HCT116 (cell line): ENCODE data around the gene CHST11. TPM values are rescaled to one million over a fixed set of nuclear protein-coding genes. Genes with fewer than 3 reads are reported as not detected.

Source experiments
- ATAC-seq: fragments of 200-7000 bp; cut with Tn5 transposase; 2 replicates; pipeline ENCODE4 v1.9.1; 2020; ENCODE audit warnings: mild to moderate bottlenecking, moderate library complexity
- BruUV-seq: library from RNA; stranded (reverse); fragments of 400-500 nt; replicated peaks from 2 replicates; lab custom pipeline; 2021; lab: Mats Ljungman, UMichigan
- CTCF ChIA-PET: fragments of 300-600 bp; sonication (Branson Sonifier 250); formaldehyde crosslinking; loops from one replicate; lab custom pipeline; 2021; ENCODE audit warnings: antibody characterized with exemption; lab: Charles Lee
- POLR2A ChIA-PET: fragments of 300-600, 350-600 bp; sonication (Branson Sonifier 250); formaldehyde crosslinking; loops from one replicate; lab custom pipeline; 2021; ENCODE audit warnings: antibody characterized with exemption; lab: Charles Lee
- RAD21 ChIA-PET, 2 experiments: fragments of 300-600 bp; sonication (Branson Sonifier 250); formaldehyde crosslinking; loops; one replicate each; lab custom pipeline; 2023; ENCODE audit warnings: low total read pairs in 2 of 2; ENCODE audit not compliant: uncharacterized antibody in 2 of 2, unreplicated experiment in 2 of 2, low non-redundant PET in 1 of 2; lab: Charles Lee
- DNase-seq: peaks from one replicate; pipeline ENCODE4 v3.0.0-alpha.2; 2010; ENCODE audit warnings: low read depth, low spot score
- H2AFZ ChIP-seq: fragments of 200-600 bp; shearing (Covaris generic), sonication (generic); 2 replicates; pipeline ENCODE4 v1.6.1; 2017; ENCODE audit warnings: low read depth, mixed run types, mixed read lengths, antibody characterized with exemption, low read length; ENCODE audit not compliant: poor library complexity, severe bottlenecking
- H3K27ac ChIP-seq: 2 replicates; pipeline ENCODE4 v1.5.1; 2012; ENCODE audit warnings: low read depth, low read length
- H3K27me3 ChIP-seq: fragments of 200-600 bp; sonication (generic); 2 replicates; pipeline ENCODE4 v1.6.1; 2016; ENCODE audit warnings: mixed run types, low read length, mixed read lengths; ENCODE audit not compliant: insufficient read depth
- H3K36me3 ChIP-seq, 2 experiments: fragments of 200-500 bp in 1 of 2; fragments of 200-600 bp in 1 of 2; sonication (Bioruptor generic) in 1 of 2; sonication (generic) in 1 of 2; 2 replicates each; pipeline versions ENCODE4 v1.5.1 to v1.6.1; 2014 to 2016; ENCODE audit warnings: low read length in 2 of 2, inconsistent platforms in 1 of 2, mixed read lengths in 1 of 2, mixed run types in 1 of 2; ENCODE audit not compliant: insufficient read depth in 2 of 2, control insufficient read depth in 1 of 2
- H3K4me1 ChIP-seq, 2 experiments: fragments of 200-600 bp in 1 of 2; sonication (generic) in 1 of 2; 2 replicates each; pipeline versions ENCODE4 v1.5.1 to v1.6.1; 2012 to 2017; ENCODE audit warnings: low read length in 2 of 2, inconsistent platforms in 1 of 2, mild to moderate bottlenecking in 1 of 2, mixed read lengths in 1 of 2, mixed run types in 1 of 2, moderate library complexity in 1 of 2; ENCODE audit not compliant: insufficient read depth in 2 of 2, control insufficient read depth in 1 of 2
- H3K4me2 ChIP-seq: fragments of 200-600 bp; sonication (generic); 2 replicates; pipeline ENCODE4 v1.6.1; 2017; ENCODE audit warnings: mixed run types, low read length, mixed read lengths
- H3K4me3 ChIP-seq, 2 experiments: fragments of 200-600 bp in 1 of 2; sonication (generic) in 1 of 2; replicated peaks in 1 of 2; 2 replicates each; pipeline ENCODE4 v1.5.1; 2011 to 2016; ENCODE audit warnings: low read length in 2 of 2, control low read depth in 1 of 2, low read depth in 1 of 2, mild to moderate bottlenecking in 1 of 2, mixed read lengths in 1 of 2, mixed run types in 1 of 2
- H3K79me2 ChIP-seq: fragments of 200-600 bp; sonication (generic); 2 replicates; pipeline ENCODE4 v1.6.1; 2017; ENCODE audit warnings: mild to moderate bottlenecking, mixed run types, low read length, moderate library complexity, mixed read lengths; ENCODE audit not compliant: insufficient read depth
- H3K9ac ChIP-seq: fragments of 200-600 bp; sonication (generic); 2 replicates; pipeline ENCODE4 v1.6.1; 2016; ENCODE audit warnings: low read length, mixed read lengths
- H3K9me2 ChIP-seq: fragments of 200-600 bp; sonication (generic), shearing (Covaris generic); 2 replicates; pipeline ENCODE4 v1.6.1; 2017; ENCODE audit warnings: mixed run types, mild to moderate bottlenecking, moderate library complexity; ENCODE audit not compliant: insufficient read depth
- H3K9me3 ChIP-seq, 2 experiments: fragments of 200-500 bp in 1 of 2; fragments of 200-600 bp in 1 of 2; sonication (Bioruptor generic) in 1 of 2; sonication (generic) in 1 of 2; 2 replicates each; pipeline ENCODE4 v1.6.1; 2014 to 2017; ENCODE audit warnings: low read length in 2 of 2, mixed read lengths in 2 of 2, inconsistent platforms in 1 of 2, low read depth in 1 of 2, mild to moderate bottlenecking in 1 of 2, mixed run types in 1 of 2, moderate library complexity in 1 of 2; ENCODE audit not compliant: control insufficient read depth in 1 of 2, insufficient read depth in 1 of 2
- H4K20me1 ChIP-seq: fragments of 200-600 bp; sonication (generic), shearing (Covaris generic); 2 replicates; pipeline ENCODE4 v1.6.1; 2017; ENCODE audit warnings: mixed run types, mild to moderate bottlenecking, moderate library complexity; ENCODE audit not compliant: insufficient read depth
- CBX3 ChIP-seq: IDR thresholded peaks from 2 replicates; pipeline ENCODE4 v1.6.1; 2012; ENCODE audit warnings: low read depth
- CEBPB ChIP-seq: IDR thresholded peaks from 2 replicates; pipeline ENCODE4 v1.6.1; 2012; ENCODE audit warnings: low read depth
- EGR1 ChIP-seq: IDR thresholded peaks from 2 replicates; pipeline ENCODE4 v1.6.1; 2012; ENCODE audit warnings: low read depth
- ELF1 ChIP-seq: IDR thresholded peaks from 2 replicates; pipeline ENCODE4 v1.6.1; 2012; ENCODE audit warnings: low read depth, borderline replicate concordance
- EZH2 ChIP-seq: fragments of 200-600 bp; sonication (generic); IDR thresholded peaks from 2 replicates; pipeline ENCODE4 v1.6.1; 2017; ENCODE audit warnings: antibody characterized with exemption, mixed run types
- EZH2phosphoT487 ChIP-seq: fragments of 200-600 bp; IDR thresholded peaks from 2 replicates; pipeline ENCODE4 v1.6.1; 2018; ENCODE audit warnings: antibody characterized with exemption, borderline replicate concordance
- FOSL1 ChIP-seq: IDR thresholded peaks from 2 replicates; pipeline ENCODE4 v1.6.1; 2012; ENCODE audit warnings: low read depth
- MAX ChIP-seq: IDR thresholded peaks from 2 replicates; pipeline ENCODE4 v1.6.1; 2012
- POLR2AphosphoS5 ChIP-seq: IDR thresholded peaks from 2 replicates; pipeline ENCODE4 v1.6.1; 2011; ENCODE audit warnings: mild to moderate bottlenecking, low read depth, low read length, moderate library complexity
- RAD21 ChIP-seq: IDR thresholded peaks from 2 replicates; pipeline ENCODE4 v1.6.1; 2012; ENCODE audit warnings: low read depth, mild to moderate bottlenecking
- SP1 ChIP-seq: IDR thresholded peaks from 2 replicates; pipeline ENCODE4 v1.6.1; 2012; ENCODE audit warnings: low read depth
- SRF ChIP-seq: IDR thresholded peaks from 2 replicates; pipeline ENCODE4 v1.6.1; 2012; ENCODE audit warnings: low read depth
- TCF7L2 ChIP-seq: IDR thresholded peaks from 2 replicates; pipeline ENCODE4 v1.7.0; 2011; ENCODE audit warnings: borderline replicate concordance, inconsistent platforms; ENCODE audit not compliant: insufficient read depth, insufficient read length; ENCODE audit errors: extremely low read depth
- YY1 ChIP-seq: IDR thresholded peaks from 2 replicates; pipeline ENCODE4 v1.6.1; 2011; ENCODE audit warnings: low read length, low read depth, moderate library complexity, mild to moderate bottlenecking; ENCODE audit not compliant: insufficient replicate concordance; ENCODE audit errors: extremely low read depth
- ZBTB33 ChIP-seq: IDR thresholded peaks from 2 replicates; pipeline ENCODE4 v1.6.1; 2011; ENCODE audit warnings: mild to moderate bottlenecking, low read length, moderate library complexity; ENCODE audit not compliant: insufficient replicate concordance; ENCODE audit errors: extremely low read depth
- ZNF274 ChIP-seq: fragments of 200-500 bp; sonication (Bioruptor generic); IDR thresholded peaks from 2 replicates; pipeline ENCODE4 v1.6.1; 2014; ENCODE audit warnings: mild to moderate bottlenecking, low read depth, low read length, inconsistent platforms
- intact Hi-C: fragments of 100-400 bp; cut with micrococcal nuclease; formaldehyde crosslinking; loops from 2 replicates; pipeline ENCODE4 v1.10.0; 2022
- total RNA-seq: library from RNA; stranded (reverse); gene quantifications from one replicate; pipeline ENCODE4 v1.2.1, GENCODE V29; 2021; ENCODE audit not compliant: unreplicated experiment
- TF ChIP-seq, protein P1 (sequence below): IDR thresholded peaks from 2 replicates; pipeline ENCODE4 v1.6.1; 2012; ENCODE audit warnings: low read depth
- TF ChIP-seq, protein P2 (sequence below), 3 experiments: fragments of 200-600 bp in 1 of 3; sonication (generic) in 1 of 3; IDR thresholded peaks in 2 of 3; conservative IDR thresholded peaks in 1 of 3; 2 replicates each; pipeline ENCODE4 v1.5.1; 2012 to 2017; ENCODE audit warnings: low read depth in 2 of 3, low read length in 2 of 3, antibody characterized with exemption in 1 of 3, borderline replicate concordance in 1 of 3, control low read depth in 1 of 3, mild to moderate bottlenecking in 1 of 3, mixed read lengths in 1 of 3, mixed run types in 1 of 3, moderate library complexity in 1 of 3; ENCODE audit not compliant: insufficient read depth in 1 of 3
- TF ChIP-seq, protein P3 (sequence below): IDR thresholded peaks from 2 replicates; pipeline ENCODE4 v1.6.1; 2012

Gene CHST11
- total RNA-seq, 1 experiment from 2014 or later: 10.1 TPM

DNA sequence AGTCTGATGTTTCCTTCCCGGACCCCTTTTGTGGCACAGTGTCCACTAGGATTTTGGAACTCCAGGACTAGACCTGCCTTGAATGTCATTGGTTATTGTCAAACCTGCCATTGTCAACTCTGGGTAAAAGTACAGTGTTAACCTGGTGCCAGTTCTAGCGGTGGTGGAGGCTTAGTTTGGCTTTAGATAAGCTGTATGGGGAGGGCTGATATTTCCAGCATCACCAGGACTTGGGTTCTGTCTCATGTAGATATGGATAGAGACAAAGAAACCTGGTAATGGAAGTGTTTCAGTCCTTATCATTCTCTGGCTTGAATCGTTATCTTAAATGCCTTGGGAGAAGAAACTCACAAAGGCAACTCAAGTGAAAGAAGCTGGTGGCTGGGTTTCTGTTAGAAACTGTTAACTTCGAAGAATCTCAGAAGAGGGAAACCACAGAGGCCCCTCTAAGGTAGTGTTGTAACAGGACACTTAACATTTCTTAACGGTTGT lies 10.6 kb downstream of the CHST11 start:
- Histone ChIP-seq H4K20me1 (no peaks in the 10 kb centered on the region), H3K79me2 (no peaks in the 10 kb centered on the region; the same call in 1 of the 2 replicates), H3K4me1 (peaks cover 0 to 3% of the 10 kb centered on the region in 2 experiments; a peak in 1 of 4 replicates), H3K36me3 (no peaks in the 10 kb centered on the region), H3K27ac (no peak overlapping the region), H3K4me3 (no peak overlapping the region), H3K9ac (no peak overlapping the region), H3K9me3 (no peaks in the 10 kb centered on the region), H2AFZ (no peak overlapping the region), H3K27me3 (no peaks in the 10 kb centered on the region), H3K9me2 (no peaks in the 10 kb centered on the region), H3K4me2 (no peak overlapping the region)
- DNase-seq (no peak), ATAC-seq (no peak)
- ChIA-PET POLR2A (no interaction called here), CTCF (no interaction called here), RAD21 (no interaction called here)
- intact Hi-C loops: no loop called here
- BruUV-seq: no TSS peak
- TF ChIP-seq, protein P1, sequence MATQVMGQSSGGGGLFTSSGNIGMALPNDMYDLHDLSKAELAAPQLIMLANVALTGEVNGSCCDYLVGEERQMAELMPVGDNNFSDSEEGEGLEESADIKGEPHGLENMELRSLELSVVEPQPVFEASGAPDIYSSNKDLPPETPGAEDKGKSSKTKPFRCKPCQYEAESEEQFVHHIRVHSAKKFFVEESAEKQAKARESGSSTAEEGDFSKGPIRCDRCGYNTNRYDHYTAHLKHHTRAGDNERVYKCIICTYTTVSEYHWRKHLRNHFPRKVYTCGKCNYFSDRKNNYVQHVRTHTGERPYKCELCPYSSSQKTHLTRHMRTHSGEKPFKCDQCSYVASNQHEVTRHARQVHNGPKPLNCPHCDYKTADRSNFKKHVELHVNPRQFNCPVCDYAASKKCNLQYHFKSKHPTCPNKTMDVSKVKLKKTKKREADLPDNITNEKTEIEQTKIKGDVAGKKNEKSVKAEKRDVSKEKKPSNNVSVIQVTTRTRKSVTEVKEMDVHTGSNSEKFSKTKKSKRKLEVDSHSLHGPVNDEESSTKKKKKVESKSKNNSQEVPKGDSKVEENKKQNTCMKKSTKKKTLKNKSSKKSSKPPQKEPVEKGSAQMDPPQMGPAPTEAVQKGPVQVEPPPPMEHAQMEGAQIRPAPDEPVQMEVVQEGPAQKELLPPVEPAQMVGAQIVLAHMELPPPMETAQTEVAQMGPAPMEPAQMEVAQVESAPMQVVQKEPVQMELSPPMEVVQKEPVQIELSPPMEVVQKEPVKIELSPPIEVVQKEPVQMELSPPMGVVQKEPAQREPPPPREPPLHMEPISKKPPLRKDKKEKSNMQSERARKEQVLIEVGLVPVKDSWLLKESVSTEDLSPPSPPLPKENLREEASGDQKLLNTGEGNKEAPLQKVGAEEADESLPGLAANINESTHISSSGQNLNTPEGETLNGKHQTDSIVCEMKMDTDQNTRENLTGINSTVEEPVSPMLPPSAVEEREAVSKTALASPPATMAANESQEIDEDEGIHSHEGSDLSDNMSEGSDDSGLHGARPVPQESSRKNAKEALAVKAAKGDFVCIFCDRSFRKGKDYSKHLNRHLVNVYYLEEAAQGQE: no peak
- TF ChIP-seq SP1 (no peak), MAX (no peak), EGR1 (no peak), ZNF274 (no peak), ELF1 (no peak), ZBTB33 (no peak), CBX3 (no peak), TCF7L2 (no peak), CEBPB (no peak), FOSL1 (no peak), RAD21 (no peak), POLR2AphosphoS5 (no peak), EZH2 (no peak), YY1 (no peak), EZH2phosphoT487 (no peak), SRF (no peak)
- TF ChIP-seq, protein P2, sequence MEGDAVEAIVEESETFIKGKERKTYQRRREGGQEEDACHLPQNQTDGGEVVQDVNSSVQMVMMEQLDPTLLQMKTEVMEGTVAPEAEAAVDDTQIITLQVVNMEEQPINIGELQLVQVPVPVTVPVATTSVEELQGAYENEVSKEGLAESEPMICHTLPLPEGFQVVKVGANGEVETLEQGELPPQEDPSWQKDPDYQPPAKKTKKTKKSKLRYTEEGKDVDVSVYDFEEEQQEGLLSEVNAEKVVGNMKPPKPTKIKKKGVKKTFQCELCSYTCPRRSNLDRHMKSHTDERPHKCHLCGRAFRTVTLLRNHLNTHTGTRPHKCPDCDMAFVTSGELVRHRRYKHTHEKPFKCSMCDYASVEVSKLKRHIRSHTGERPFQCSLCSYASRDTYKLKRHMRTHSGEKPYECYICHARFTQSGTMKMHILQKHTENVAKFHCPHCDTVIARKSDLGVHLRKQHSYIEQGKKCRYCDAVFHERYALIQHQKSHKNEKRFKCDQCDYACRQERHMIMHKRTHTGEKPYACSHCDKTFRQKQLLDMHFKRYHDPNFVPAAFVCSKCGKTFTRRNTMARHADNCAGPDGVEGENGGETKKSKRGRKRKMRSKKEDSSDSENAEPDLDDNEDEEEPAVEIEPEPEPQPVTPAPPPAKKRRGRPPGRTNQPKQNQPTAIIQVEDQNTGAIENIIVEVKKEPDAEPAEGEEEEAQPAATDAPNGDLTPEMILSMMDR (IDR thresholded peaks at IDR 0.05 in 2 of 3, conservative IDR thresholded peaks at IDR 0.05 in 1 of 3; ENCODE audit: borderline replicate concordance in 1 of 3, insufficient read depth in 1 of 3, low read depth in 2 of 3, low read length in 2 of 3): no peak
- TF ChIP-seq, protein P3, sequence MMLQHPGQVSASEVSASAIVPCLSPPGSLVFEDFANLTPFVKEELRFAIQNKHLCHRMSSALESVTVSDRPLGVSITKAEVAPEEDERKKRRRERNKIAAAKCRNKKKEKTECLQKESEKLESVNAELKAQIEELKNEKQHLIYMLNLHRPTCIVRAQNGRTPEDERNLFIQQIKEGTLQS: no peak
